Measurements from ENCODE around the gene GPRC5C.

DNA sequence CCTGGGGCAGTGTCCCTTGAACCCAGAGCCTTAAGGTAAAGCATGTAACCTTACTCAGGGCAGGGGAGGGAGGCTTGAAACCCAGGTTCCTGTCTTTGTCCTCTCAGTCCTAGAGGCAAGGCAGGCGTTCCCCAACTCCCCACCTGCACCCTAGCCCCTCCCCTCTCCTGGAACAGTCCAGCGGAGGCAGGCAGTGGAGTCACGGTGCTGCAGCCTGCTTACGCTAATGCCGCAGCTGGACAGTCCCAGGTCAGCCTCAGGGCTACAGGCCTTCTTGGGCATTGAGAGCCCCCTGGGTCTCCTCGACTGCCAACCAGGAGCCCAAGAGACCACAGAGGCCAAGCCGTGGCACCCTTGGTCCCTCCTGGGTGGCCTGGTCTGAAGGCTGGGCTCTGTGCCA lies 27.7 kb downstream of the GPRC5C start:
- TF ChIP-seq POLR2A (IDR thresholded peaks at IDR 0.05) (no peak), POLR2AphosphoS5 (IDR thresholded peaks at IDR 0.05) (no peak)
- TF ChIP-seq, protein P1, sequence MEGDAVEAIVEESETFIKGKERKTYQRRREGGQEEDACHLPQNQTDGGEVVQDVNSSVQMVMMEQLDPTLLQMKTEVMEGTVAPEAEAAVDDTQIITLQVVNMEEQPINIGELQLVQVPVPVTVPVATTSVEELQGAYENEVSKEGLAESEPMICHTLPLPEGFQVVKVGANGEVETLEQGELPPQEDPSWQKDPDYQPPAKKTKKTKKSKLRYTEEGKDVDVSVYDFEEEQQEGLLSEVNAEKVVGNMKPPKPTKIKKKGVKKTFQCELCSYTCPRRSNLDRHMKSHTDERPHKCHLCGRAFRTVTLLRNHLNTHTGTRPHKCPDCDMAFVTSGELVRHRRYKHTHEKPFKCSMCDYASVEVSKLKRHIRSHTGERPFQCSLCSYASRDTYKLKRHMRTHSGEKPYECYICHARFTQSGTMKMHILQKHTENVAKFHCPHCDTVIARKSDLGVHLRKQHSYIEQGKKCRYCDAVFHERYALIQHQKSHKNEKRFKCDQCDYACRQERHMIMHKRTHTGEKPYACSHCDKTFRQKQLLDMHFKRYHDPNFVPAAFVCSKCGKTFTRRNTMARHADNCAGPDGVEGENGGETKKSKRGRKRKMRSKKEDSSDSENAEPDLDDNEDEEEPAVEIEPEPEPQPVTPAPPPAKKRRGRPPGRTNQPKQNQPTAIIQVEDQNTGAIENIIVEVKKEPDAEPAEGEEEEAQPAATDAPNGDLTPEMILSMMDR (IDR thresholded peaks at IDR 0.05), result no peak
